ENCODE data around the gene CREB5.

CREB5 gene

GRCh38 chr7:28532181-28532580 is 119.9 kb downstream of the CREB5 start:
- TF ChIP-seq, protein P1, sequence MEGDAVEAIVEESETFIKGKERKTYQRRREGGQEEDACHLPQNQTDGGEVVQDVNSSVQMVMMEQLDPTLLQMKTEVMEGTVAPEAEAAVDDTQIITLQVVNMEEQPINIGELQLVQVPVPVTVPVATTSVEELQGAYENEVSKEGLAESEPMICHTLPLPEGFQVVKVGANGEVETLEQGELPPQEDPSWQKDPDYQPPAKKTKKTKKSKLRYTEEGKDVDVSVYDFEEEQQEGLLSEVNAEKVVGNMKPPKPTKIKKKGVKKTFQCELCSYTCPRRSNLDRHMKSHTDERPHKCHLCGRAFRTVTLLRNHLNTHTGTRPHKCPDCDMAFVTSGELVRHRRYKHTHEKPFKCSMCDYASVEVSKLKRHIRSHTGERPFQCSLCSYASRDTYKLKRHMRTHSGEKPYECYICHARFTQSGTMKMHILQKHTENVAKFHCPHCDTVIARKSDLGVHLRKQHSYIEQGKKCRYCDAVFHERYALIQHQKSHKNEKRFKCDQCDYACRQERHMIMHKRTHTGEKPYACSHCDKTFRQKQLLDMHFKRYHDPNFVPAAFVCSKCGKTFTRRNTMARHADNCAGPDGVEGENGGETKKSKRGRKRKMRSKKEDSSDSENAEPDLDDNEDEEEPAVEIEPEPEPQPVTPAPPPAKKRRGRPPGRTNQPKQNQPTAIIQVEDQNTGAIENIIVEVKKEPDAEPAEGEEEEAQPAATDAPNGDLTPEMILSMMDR (IDR thresholded peaks at IDR 0.05; ENCODE audit: low read depth, low read length): no peak
- DNase-seq (ENCODE audit: extremely low read depth, low read depth): no peak

GRCh38 chr7:28533267-28533666 is 120.9 kb downstream of the CREB5 start:
- TF ChIP-seq, protein P1 (IDR thresholded peaks at IDR 0.05; ENCODE audit: low read depth, low read length): no peak
- DNase-seq (ENCODE audit: extremely low read depth, low read depth): no peak

GRCh38 chr7:28533731-28534531 is 121.6 kb downstream of the CREB5 start:
- no peak for DNase-seq (ENCODE audit: extremely low read depth, low read depth)

GRCh38 chr7:28536259-28536658 is 123.9 kb downstream of the CREB5 start:
- DNase-seq (ENCODE audit: extremely low read depth, low read depth): no peak
- TF ChIP-seq, protein P1 (IDR thresholded peaks at IDR 0.05; ENCODE audit: low read depth, low read length): peak; percentile 8

More at GRCh38 chr7:28533731-28534531, 121.6 kb downstream of the CREB5 start:
- TF ChIP-seq, protein P1 (IDR thresholded peaks at IDR 0.05; ENCODE audit: low read depth, low read length): no peak

DNA sequence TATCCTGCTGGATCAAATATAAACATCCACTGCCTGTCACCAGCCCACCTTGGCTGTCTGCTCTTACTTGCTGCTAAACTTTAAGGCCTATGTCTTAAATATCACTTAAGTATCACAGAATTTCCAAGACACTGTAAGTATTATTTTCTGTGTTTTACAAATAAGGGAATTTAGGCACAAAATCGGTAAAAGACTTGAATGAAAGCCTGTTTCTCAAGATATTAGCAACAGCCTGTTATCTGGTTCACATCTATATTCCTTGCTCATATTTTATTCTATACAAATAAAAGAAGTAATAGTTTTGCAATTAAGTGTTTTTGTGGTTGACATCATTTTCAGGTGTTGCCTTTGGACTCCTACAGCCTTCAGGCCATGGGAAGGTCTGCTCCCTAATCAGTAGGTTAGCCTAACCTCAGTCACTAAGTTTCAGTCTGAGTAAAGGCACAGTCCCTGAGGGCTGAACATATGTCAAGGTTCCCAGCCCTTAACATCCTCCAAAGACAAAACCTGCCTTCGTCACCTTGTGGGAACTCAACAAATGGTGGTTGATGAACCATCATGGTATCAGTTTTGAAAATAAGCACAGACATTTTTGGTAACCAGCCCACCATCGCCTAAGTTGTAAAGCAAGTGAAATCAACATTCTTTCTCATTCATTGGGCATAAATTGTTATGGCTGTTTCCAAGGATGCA is 127.1 kb downstream of the CREB5 start:
- DNase-seq (ENCODE audit: extremely low read depth, low read depth): no peak
- TF ChIP-seq, protein P1 (IDR thresholded peaks at IDR 0.05; ENCODE audit: low read depth, low read length): no peak

GRCh38 chr7:28542410-28542809 is 130.1 kb downstream of the CREB5 start:
- no peak for DNase-seq (ENCODE audit: extremely low read depth, low read depth)
- TF ChIP-seq, protein P1 (IDR thresholded peaks at IDR 0.05; ENCODE audit: low read depth, low read length): no peak

All from AG09319 (cell line).